LNCaP clone FGC (cell line): ENCODE results near the gene TLN1.

ENCODE experiments used
- DNase-seq: peaks from one replicate; pipeline ENCODE4 v3.0.0-alpha.2; 2011; ENCODE audit warnings: low read depth
- H3K4me3 ChIP-seq: 2 replicates; pipeline ENCODE4 v1.5.1; 2011; ENCODE audit warnings: mild to moderate bottlenecking, low read depth, low read length, control low read depth
- TF ChIP-seq, protein P1 (sequence below): IDR thresholded peaks from 2 replicates; pipeline ENCODE4 v1.5.1; 2012; ENCODE audit warnings: mild to moderate bottlenecking; ENCODE audit not compliant: control insufficient read depth, insufficient read depth; ENCODE audit errors: extremely low read depth

Gene TLN1

DNA sequence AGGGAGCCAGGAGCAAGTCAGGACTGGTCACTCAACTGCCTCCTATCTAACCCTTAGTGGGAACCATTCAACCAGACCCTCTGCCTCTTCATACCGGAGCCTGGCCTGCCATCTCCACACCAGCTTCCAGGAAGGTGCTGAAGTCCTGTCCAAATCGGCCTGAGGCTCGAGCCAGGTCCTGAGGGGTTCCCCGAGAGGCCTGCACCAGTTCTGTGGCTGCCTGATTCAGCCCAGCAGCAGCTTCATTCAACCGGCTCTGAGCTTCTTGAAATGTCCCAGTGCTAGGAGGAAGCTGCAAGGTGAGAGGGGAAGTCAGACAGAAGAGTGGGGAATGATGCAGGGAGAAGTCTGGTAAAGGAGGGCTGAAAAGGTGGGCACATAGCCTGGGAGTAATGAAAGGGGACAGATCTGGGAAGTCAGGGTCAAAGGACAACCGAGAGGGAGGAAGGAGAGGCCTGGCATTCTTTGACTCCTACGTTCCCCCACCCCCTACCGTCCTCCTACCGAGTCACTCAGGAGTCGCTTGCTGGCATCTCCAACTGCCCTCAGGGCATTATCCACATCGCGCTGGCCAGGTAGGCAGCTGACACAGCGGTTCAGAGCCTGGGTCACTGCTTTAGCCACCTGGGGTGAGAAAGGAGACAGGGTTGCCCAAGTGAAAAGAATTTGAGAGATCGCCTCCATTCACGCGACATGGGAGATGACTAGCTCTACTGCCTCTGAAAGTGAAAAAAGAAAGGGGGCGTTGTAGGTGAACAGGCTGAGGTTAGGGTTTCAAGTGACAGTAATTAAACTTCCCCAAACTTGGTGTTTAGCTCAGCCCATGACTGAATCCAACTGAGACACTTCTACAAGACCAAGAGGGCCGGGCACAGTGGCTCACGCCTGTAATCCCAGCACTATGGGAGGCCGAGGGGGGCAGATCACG, 20.2 kb downstream of the TLN1 start:
- no peak overlapping the region for H3K4me3 ChIP-seq
- TF ChIP-seq, protein P1, sequence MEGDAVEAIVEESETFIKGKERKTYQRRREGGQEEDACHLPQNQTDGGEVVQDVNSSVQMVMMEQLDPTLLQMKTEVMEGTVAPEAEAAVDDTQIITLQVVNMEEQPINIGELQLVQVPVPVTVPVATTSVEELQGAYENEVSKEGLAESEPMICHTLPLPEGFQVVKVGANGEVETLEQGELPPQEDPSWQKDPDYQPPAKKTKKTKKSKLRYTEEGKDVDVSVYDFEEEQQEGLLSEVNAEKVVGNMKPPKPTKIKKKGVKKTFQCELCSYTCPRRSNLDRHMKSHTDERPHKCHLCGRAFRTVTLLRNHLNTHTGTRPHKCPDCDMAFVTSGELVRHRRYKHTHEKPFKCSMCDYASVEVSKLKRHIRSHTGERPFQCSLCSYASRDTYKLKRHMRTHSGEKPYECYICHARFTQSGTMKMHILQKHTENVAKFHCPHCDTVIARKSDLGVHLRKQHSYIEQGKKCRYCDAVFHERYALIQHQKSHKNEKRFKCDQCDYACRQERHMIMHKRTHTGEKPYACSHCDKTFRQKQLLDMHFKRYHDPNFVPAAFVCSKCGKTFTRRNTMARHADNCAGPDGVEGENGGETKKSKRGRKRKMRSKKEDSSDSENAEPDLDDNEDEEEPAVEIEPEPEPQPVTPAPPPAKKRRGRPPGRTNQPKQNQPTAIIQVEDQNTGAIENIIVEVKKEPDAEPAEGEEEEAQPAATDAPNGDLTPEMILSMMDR = no peak
- no peak for DNase-seq

DNA sequence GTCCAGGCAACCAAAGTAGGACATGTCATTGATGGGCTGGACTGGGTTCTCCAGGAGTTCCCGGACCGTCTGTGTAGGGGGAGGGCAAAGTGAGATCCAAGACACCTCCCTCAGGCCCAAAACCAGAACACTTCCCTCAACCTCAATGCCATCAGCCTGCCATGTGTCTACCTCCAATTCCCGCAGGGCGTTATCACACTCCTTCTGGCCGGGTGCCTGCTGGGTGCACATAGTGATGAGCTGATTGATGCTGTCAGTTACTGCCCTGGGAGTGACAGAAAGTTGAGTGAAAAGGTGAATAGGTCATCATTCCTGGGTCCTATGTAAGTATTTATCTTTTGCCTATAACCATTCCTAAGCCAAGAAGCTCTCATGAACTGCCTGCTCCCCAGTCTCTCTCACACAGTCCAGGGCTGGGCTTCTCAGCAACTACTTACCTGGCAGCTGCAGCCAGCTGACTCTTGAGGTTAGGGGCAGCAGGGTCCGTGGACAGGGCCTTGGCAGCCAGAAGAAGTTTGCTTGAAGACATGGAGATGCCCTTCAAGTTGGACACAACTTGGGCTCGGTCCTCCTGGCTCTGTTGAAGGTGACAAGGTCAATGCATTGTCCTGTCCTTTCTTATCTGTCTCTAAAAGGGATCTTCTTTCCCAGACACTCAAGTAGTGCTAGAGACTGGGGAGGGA, 21.0 kb downstream of the TLN1 start:
- TF ChIP-seq, protein P1 = no peak
- no peak for DNase-seq
- no peak overlapping the region for H3K4me3 ChIP-seq

DNA sequence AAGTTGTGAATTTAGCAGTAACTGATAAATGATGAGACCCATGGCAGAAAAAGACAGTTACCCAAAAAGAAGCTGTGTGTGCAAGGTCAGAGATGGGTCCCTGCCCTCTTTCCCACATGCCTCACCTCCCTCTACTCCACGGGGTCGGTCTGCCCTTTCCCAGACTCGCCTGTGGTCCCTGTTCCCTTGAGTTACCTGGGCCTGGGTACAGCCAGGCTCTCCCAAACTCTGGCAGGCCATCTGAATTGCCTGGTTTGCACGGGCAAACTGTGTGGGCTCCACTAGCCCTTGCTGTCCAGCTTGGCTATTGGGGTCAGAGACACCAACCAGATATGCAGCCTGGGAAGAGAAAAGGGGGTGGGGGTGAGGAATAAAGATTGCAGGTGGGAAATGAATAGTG, 23.8 kb downstream of the TLN1 start:
- DNase-seq = no peak
- no peak overlapping the region for H3K4me3 ChIP-seq
- TF ChIP-seq, protein P1 = no peak

DNA sequence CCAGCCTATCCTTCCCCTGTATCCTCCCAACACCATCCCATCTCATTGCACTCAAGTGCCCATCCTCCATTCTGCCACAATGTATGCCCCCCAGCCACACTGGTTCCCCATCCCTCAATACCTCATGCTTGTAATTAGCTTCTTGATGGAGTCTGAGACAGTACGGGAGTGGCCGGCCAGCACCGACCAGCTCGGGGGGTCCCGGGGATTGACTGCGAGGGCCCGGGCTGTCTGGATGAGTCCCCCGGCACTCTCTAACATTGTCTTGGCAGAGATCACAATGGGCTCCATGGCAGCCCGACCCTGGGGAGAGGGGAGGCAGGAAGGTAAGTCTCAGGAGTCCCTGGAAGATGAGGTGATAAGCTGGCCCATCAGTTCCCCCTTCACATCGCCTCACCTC, 25.0 kb downstream of the TLN1 start:
- H3K4me3 ChIP-seq = no peak overlapping the region
- no peak for DNase-seq
- TF ChIP-seq, protein P1 = no peak

DNA sequence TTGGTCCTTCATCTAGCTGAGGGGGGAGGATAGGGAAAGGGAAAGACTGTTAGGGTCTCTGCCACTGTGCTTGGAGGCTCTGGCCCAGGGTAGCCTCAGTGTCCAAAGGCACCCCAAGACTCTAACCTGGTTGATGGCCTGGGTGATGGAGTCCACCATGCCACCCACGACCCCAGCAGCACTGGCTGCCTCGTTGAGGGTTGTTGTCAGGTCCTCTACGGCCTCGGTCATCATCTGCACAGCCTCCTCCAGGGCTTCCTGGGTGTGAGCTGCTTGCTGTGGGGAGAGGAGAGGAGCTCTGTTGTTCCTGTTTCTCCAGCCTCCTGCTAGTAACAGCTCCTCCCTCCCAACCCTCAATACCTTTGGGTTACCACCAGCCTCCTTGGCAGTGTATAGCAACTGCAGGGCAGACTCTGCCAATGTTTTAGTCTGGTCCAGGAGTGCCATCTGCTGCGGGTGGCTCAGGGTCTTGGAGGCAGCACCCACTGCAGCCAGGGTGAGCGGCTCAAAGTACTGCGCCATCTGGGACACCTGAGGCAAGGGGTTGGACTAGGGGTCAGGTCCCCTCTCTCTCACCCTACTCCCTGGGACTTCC, 26.1 kb downstream of the TLN1 start:
- no peak overlapping the region for H3K4me3 ChIP-seq
- TF ChIP-seq, protein P1 = no peak
- DNase-seq = no peak

DNA sequence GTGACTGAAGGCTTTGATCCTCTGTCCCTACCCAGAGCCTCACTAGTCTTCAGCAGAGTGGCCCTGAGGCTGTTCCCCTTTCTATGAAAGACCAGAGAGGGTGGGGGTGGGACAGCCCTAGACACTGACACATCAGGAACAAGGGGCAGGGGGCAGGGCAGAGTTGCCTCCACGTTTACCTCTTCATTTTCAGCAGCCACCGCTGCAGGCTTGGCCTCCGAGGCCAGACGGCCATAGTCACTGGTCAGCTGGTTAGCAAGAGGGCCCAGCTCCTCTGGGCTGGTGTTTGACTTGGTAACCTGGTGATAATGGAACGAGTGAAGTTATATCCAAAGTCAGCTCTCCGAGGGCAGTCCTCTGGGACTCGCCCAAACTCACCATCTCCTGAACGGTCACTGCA, 26.6 kb downstream of the TLN1 start:
- H3K4me3 ChIP-seq = no peak overlapping the region
- TF ChIP-seq, protein P1 = no peak
- no peak for DNase-seq
